GM21447 (cell line): ENCODE data around the gene PARP16.

Experiments used
- ATAC-seq: cut with Tn5 transposase; IDR thresholded peaks from one replicate; pipeline ENCODE4 v1.9.1; 2021; ENCODE audit not compliant: unreplicated experiment

PARP16 gene

DNA sequence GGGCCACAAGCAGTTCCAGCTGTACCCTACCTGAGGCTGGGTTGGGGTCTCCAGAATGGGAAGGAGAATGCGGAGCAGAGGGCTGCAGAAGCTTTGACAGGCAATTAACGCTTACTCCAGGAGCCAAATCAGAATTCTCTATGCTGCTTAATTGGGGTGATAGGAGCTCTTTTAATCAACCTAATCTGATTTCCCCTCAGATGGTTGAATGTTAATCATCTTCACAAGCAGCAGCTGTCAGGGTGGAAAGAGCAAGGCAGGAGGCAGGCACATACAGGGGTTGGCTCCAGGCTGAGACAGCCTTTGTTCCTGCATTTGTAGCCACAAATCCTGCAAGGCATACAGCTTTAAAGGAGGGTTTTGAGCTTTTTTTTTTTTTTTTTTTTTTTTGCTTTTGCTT is 78.0 kb downstream of the PARP16 start:
- no peak for ATAC-seq
